C4-2B (cell line): ENCODE results near the gene KCNN2.

Source experiments
- ZFX ChIP-seq: fragments of 450-650 bp; IDR thresholded peaks from 2 replicates; pipeline ENCODE4 v1.6.1; 2017
- TF ChIP-seq, protein P1 (sequence below): fragments of 450-650 bp; conservative IDR thresholded peaks from 2 replicates; pipeline ENCODE4 v1.5.1; 2017; ENCODE audit warnings: mild to moderate bottlenecking

DNA sequence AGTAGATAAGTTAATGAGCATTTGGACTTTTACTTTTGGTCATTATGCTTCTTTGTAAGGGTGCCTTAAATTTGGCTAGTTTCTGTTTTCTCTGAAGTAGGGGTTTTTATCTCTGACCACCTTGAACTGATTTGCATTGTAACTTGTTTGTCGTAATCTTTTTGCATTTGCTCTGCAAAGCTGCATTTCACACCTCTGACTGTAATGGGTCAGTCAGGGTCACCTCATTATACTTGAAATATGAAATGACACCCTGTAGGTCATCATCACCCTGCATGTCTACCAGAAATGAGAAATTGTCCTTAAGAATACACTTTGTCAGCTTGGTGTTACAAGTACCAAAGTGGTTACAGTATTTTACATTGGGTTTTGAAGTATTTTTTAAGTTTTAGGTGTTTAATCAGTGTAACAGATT lies 74.0 kb downstream of the KCNN2 start:
- TF ChIP-seq, protein P1, sequence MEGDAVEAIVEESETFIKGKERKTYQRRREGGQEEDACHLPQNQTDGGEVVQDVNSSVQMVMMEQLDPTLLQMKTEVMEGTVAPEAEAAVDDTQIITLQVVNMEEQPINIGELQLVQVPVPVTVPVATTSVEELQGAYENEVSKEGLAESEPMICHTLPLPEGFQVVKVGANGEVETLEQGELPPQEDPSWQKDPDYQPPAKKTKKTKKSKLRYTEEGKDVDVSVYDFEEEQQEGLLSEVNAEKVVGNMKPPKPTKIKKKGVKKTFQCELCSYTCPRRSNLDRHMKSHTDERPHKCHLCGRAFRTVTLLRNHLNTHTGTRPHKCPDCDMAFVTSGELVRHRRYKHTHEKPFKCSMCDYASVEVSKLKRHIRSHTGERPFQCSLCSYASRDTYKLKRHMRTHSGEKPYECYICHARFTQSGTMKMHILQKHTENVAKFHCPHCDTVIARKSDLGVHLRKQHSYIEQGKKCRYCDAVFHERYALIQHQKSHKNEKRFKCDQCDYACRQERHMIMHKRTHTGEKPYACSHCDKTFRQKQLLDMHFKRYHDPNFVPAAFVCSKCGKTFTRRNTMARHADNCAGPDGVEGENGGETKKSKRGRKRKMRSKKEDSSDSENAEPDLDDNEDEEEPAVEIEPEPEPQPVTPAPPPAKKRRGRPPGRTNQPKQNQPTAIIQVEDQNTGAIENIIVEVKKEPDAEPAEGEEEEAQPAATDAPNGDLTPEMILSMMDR, result no peak
- TF ChIP-seq ZFX, result no peak
